SJSA1 (cell line): ENCODE measurements around the gene C19orf38. TPM values are rescaled to one million over a fixed set of nuclear protein-coding genes. Genes with fewer than 3 reads are reported as not detected.
A peak's percentile ranks its signal among the peaks of the same experiment; 100 is the strongest.
"Not testable (repeated sequence)": the region's sequence is repeated elsewhere in the genome, so short reads cannot be mapped to it uniquely, and the experiment has no call there.

ENCODE experiments used
- DNase-seq, 2 experiments: peaks; one replicate each; pipeline ENCODE4 v3.0.0-alpha.2; 2015 to 2020; ENCODE audit warnings: low spot score in 2 of 2, low read depth in 1 of 2
- H3K27ac ChIP-seq: fragments of 250-450 bp; sonication (Bioruptor Pico); 2 replicates; pipeline ENCODE4 v1.5.1; 2020; ENCODE audit warnings: mild to moderate bottlenecking, moderate library complexity
- H3K27me3 ChIP-seq: fragments of 250-450 bp; sonication (Bioruptor Pico); replicated peaks from 2 replicates; pipeline ENCODE4 v1.5.1; 2020; ENCODE audit warnings: mild to moderate bottlenecking, moderate library complexity
- H3K36me3 ChIP-seq: fragments of 250-450 bp; sonication (Bioruptor Pico); 2 replicates; pipeline ENCODE4 v1.5.1; 2020; ENCODE audit warnings: mild to moderate bottlenecking
- H3K4me1 ChIP-seq: fragments of 250-450 bp; sonication (Bioruptor Pico); replicated peaks from 2 replicates; pipeline ENCODE4 v1.6.1; 2021; ENCODE audit warnings: mild to moderate bottlenecking
- H3K4me3 ChIP-seq: fragments of 250-450 bp; sonication (Bioruptor Pico); 2 replicates; pipeline ENCODE4 v1.5.1; 2020; ENCODE audit warnings: mild to moderate bottlenecking
- H3K9me3 ChIP-seq: fragments of 250-450 bp; sonication (Bioruptor Pico); replicated peaks from 2 replicates; pipeline ENCODE4 v1.5.1; 2020; ENCODE audit warnings: mild to moderate bottlenecking
- total RNA-seq: library from RNA; depleted of rRNA; stranded (reverse); fragments of >200 nt; shearing (Covaris generic); gene quantifications from 2 replicates; pipeline ENCODE4 v1.2.3, GENCODE V29; 2014

C19orf38 gene
- total RNA-seq, 1 experiment from 2014 or later: not detected

DNA sequence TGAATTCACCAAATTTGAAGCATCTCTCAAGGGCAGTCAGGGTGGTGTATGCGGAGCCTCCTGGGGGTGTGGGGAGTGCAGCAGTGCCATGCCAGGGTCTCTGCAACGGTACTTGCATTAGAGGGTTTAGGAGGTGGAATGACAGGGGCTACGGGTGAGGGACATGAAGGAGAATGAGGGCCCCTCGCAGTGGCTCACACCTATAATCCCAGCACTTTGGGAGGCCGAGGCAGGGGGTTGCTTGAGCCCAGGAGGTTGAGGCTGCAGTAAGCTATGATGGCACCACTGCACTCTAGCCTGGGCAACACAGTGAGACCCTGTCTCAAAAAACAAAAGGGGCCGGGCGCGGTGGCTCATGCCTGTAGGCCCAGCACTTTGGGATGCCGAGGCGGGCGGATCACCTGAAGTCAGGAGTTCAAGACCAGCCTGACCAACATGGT, 21.7 kb downstream of the C19orf38 start:
- not testable (repeated sequence) for H3K27me3 ChIP-seq, H3K9me3 ChIP-seq, H3K36me3 ChIP-seq, DNase-seq, H3K4me3 ChIP-seq, H3K27ac ChIP-seq
- H3K4me1 ChIP-seq: peaks cover 16% of the 10 kb centered on the region

DNA sequence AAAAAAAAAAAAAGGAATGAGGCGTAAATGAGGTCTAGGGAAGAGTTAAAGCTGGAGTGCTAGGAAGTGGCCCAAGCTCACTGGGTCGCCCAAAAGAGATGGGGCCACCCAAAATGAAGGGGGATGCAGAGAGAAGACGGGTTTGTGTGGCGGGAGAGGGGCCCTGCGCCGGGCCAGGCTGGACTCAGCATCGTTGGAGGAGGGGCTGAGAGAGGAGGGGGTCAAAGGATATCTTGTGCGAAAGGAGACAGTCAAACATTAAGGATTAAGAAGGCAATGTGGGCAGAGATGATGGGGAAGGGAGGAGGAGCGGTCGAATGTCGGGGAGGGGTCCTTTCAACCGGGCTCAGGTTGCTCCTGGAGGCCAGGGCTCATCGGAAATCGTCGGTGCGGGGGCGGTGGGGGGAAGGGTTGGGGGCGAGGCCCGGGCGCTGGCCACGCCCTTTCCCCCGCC, 22.3 kb downstream of the C19orf38 start:
- Histone ChIP-seq H3K27me3 (no peaks in the 10 kb centered on the region), H3K9me3 (no peaks in the 10 kb centered on the region), H3K4me3 (peak overlapping the region; percentile 36), H3K36me3 (peaks cover 6% of the 10 kb centered on the region; the same call in 1 of the 2 replicates), H3K27ac (peak overlapping the region; percentile 47), H3K4me1 (peaks cover 16% of the 10 kb centered on the region)
- DNase-seq: no peak

DNA sequence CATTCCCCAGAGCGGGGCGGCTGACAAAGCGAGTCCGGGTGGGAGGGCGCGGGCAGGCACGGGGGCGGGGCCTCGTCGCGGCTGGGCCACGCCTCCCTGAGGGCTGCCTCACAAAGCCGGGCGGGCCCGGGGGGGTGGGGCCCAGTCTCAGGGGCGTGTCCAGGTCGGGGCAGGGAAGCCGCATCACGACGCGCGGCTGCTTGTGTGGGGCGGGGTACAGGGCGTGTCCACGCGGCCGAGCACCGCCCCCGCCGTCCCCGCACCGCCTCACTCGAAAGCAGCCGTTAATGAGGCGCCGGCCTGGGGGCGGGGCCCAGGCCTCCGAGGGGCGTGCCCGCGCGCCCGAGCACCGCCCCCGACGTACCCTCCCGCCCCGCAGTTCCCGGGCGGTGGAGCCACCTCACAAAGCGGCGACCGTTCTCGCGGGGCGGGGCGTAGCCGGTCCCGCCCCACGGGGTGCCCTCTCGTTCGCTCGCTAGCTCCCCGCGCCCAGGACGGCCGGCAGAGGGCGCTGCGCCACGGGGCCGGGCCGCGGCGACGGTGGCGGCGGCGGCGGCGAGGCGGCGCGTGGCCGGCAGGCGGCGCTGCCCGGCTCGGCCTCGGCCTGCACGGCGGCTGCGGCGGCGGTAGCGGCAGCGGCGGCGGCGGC, 22.9 kb downstream of the C19orf38 start, which contains the start of gene CARM1:
TSS of gene CARM1 (plus strand) at position 599 of the 649 bp plus-strand sequence. CDS start 150 bp downstream, outside the sequence.
- H3K27me3 ChIP-seq: no peaks in the 10 kb centered on the region
- H3K4me1 ChIP-seq: peaks cover 16% of the 10 kb centered on the region
- peak; percentile 99 to 100 for DNase-seq
- H3K27ac ChIP-seq: peak within 1 kb of the TSS; percentile 47
- H3K4me3 ChIP-seq: peak within 1 kb of the TSS; percentile 93
- no peaks in the 10 kb centered on the region for H3K9me3 ChIP-seq
- peaks cover 6% of the 10 kb centered on the region; the same call in 1 of the 2 replicates for H3K36me3 ChIP-seq

DNA sequence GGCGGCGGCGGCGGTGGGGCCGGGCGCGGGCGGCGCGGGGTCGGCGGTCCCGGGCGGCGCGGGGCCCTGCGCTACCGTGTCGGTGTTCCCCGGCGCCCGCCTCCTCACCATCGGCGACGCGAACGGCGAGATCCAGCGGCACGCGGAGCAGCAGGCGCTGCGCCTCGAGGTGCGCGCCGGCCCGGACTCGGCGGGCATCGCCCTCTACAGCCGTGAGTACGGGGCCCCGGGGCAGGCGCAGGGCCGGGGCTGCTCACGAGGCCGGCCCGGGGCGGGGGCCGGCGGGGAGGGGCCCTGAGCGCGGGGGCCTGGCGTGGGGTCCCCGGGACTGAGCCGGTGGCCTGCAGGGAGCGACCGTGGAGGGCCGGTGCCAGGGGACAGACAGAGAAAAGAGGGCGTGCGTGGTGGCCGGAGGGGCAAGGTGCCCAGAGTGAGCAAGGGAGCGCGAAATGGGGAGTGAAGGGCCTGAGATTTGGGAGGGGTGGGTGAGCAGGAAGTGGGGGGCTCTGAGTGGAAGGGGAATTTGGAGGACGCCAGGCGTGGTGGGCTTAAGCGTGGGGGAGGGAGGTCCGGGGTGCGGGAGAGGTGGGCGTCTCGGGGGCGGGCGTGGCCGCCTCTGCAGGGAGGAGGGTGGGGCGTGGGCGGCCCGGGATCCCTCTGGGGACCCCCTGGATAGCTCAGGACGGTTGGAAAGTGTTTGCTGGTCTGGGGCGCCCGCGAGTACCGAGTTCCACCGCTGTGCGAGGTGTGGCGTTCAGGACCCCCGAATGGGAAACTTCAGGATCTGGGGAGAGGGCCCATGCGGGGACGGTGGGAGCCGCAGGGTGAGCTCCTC, 23.7 kb downstream of the C19orf38 start:
- H3K36me3 ChIP-seq: peaks cover 6% of the 10 kb centered on the region; the same call in 1 of the 2 replicates
- H3K4me3 ChIP-seq: peak overlapping the region; percentile 93
- peak overlapping the region; percentile 46; the same call in 1 of the 2 replicates for H3K27ac ChIP-seq
- no peak for DNase-seq
- no peaks in the 10 kb centered on the region for H3K9me3 ChIP-seq
- no peaks in the 10 kb centered on the region for H3K27me3 ChIP-seq
- H3K4me1 ChIP-seq: peaks cover 16% of the 10 kb centered on the region

DNA sequence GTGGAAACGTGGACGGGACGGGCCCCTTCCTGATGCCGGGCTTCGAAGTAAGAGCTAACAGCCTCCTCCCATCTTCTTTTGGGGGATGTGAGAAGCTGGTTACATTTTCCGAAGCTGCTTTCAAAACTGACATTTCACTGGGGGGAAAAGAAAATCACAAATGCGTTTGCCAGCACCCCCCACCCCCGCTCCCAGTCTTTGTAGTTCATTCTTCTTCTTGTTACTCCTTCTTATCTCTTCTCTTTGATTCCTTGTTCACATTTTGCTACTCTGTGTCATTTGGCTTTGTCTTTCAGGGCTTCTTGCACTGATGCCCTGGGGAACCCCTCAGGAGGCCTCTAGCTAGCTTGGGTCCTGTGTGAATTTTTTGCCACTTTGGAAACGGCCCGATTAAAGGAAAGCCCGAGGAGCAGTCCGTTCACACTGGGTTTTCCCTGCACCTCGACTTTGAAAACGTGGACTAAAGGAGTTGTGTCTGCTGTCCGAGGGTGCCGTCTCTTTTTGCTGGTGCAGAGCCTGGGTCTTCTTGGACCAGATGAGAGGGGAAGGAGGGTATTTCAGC, 24.4 kb downstream of the C19orf38 start:
- no peak for DNase-seq
- H3K9me3 ChIP-seq: no peaks in the 10 kb centered on the region
- no peak overlapping the region for H3K27ac ChIP-seq
- H3K36me3 ChIP-seq: peaks cover 6% of the 10 kb centered on the region; the same call in 1 of the 2 replicates
- peaks cover 16% of the 10 kb centered on the region for H3K4me1 ChIP-seq
- H3K4me3 ChIP-seq: peak overlapping the region; percentile 93
- no peaks in the 10 kb centered on the region for H3K27me3 ChIP-seq

DNA sequence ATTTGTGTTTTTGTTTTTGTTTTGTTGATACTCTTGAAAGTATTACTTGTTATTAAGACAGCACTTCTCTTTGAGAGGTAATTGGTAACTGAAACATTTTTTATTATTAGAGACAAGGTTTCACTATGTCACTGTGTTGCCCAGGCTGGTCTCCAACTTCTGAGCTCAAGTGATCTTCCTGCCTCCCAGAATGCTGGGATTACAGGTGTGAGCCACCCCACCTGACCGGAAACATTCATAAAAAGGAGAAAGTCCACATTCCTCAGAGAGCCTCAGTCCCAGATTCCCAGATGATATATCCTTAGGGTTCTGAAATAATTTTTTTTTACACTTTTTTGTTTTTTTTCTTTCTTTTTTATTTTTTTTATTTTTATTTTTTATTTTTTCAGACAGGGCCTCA, 25.8 kb downstream of the C19orf38 start:
- no peak overlapping the region for H3K27ac ChIP-seq
- H3K4me1 ChIP-seq: peaks cover 16% of the 10 kb centered on the region
- peaks cover 6% of the 10 kb centered on the region; the same call in 1 of the 2 replicates for H3K36me3 ChIP-seq

DNA sequence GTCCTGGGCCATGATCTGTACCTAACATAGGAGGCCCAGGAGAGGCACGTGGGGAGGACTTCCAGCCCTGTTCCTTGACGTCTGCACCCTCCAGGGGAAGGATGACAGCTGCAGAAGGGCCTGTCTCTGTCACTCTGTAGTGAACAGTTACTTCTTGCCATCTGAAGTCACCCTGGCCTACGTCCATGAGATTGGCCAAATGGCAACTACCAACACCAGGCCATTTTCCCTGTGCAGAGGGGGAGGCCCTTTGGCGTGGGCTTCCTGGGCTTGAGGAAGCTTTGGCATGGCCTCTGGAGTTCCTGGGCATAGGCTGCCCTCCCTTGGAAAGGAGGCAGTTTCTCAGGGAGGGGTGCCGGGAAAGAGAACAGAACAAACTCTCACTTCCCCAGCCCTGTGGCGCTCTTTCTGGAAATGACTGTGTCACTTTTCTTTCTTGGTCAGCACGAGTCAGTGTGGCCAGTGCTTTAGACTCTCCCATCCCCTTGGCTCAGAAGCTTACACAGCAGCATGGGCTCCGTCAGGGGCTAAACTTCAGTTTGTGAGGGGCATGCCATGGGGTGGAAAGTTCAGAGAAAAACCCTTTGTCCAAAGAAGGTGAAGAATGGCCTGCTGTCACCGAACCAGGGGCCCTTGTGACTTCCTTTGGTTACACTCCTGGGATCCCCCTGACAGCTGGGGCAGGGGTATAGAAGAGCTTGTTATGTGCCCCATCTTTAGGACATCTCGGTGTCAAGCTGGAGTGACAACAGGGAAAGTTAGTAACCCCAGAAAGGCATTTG, 28.4 kb downstream of the C19orf38 start:
- no peak for DNase-seq
- H3K27me3 ChIP-seq: no peaks in the 10 kb centered on the region
- no peak overlapping the region for H3K27ac ChIP-seq
- H3K4me1 ChIP-seq: peaks cover 10% of the 10 kb centered on the region
- H3K36me3 ChIP-seq: peaks cover 6% of the 10 kb centered on the region; the same call in 1 of the 2 replicates
- H3K4me3 ChIP-seq: no peak overlapping the region
- H3K9me3 ChIP-seq: no peaks in the 10 kb centered on the region

More for the DNA sequence above, 25.8 kb downstream of the C19orf38 start:
- DNase-seq: no peak
- H3K27me3 ChIP-seq: no peaks in the 10 kb centered on the region
- no peaks in the 10 kb centered on the region for H3K9me3 ChIP-seq
- H3K4me3 ChIP-seq: no peak overlapping the region

DNA sequence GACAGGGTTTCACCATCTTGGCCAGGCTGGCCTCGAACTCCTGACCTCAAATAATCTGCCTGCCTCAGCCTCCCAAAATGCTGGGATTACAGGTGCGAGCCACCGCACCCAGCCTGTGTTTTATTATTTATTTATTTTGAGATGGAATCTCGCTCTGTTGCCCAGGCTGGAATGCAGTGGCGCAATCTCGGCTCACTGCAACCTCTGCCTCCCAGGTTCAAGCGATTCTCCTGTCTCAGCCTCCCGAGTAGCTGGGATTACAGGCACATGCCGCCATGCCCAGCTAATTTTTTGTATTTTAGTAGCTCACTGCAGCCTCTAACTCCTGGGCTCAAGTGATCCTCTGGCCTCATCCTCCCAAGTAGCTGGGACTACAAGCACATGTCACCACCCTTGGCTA, 29.4 kb downstream of the C19orf38 start:
- H3K4me1 ChIP-seq, H3K9me3 ChIP-seq, H3K4me3 ChIP-seq, H3K27ac ChIP-seq, H3K27me3 ChIP-seq, H3K36me3 ChIP-seq, DNase-seq: not testable (repeated sequence)

DNA sequence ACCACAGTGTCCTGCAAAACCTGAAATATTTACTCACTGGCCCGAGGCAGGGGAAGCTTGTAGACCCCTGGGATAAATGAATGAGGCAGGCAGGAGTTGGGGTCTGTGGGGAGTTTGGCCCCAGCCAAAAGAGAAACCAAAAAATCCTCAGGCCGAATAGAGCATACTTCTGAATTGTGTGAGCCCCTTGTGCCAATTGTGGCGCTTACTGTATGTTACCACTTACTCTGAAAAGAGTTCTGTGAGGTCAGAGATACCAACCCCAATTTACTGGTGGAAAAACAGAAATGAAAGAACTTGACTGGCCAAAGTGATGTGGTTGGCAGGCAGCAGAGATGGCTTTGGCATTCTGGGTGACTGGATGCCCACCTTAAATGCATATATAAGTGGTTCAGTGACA, 30.0 kb downstream of the C19orf38 start:
- DNase-seq: no peak
- no peaks in the 10 kb centered on the region for H3K4me1 ChIP-seq
- H3K27ac ChIP-seq: no peak overlapping the region
- H3K36me3 ChIP-seq: peaks cover 3% of the 10 kb centered on the region; the same call in 1 of the 2 replicates
- no peaks in the 10 kb centered on the region for H3K9me3 ChIP-seq
- H3K4me3 ChIP-seq: no peak overlapping the region
- H3K27me3 ChIP-seq: no peaks in the 10 kb centered on the region

DNA sequence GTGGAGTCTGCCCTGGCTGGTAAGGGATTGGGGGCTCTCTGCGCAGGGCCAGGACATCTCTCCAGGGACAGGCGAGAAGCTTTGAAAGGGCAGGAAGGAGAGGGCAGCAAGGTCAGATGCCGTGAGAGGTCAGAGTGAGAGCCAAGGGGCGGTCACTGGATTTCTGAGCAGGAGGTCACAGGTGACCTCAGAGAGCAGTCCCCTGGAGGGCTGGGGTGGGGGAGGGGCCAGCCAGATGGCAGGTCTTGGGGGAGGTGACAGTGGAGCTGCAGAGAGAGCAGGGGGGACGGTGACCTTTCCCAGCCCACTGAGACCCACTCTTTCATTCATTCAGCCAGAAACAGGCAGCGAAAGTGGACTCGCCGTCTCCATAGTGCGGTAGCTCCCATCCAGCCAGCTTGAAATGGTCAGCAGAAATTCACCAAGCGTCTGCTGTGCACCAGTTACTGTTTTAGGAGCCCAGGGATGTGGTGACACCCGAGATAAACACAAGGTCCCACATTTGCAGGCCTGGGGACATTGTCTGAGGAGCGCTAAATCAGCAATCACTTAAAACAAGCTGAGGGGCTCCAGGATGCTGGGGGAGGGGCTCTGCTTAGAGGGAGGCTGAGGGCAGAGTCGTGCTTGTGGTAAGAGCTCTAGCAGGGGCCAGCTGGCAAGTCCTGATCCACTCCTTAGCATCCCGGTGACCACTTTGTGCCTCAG, 33.3 kb downstream of the C19orf38 start:
- H3K36me3 ChIP-seq: no peaks in the 10 kb centered on the region
- H3K27me3 ChIP-seq: no peaks in the 10 kb centered on the region
- H3K4me3 ChIP-seq: no peak overlapping the region
- DNase-seq: no peak
- no peaks in the 10 kb centered on the region for H3K9me3 ChIP-seq
- peaks cover 11% of the 10 kb centered on the region; the same call in 1 of the 2 replicates for H3K4me1 ChIP-seq
- no peak overlapping the region for H3K27ac ChIP-seq

DNA sequence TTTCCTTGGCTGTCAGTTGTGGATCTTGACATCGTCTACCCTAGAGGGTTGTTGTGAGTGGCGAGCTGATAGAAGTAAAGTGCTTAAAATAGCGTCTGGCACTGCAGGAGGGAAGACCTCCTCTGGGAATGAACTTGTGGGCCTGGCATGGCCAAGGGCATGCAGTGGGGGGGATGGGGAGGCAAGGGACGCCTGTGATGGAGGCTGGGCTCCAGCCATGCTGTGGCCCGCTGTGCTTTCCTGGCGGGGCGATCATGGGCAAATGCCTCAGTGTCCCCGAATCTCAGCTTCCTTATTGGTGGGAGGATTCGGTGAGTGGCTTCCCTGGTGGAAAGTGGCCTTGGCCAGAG, 33.9 kb downstream of the C19orf38 start:
- Histone ChIP-seq H3K36me3 (no peaks in the 10 kb centered on the region), H3K4me3 (no peak overlapping the region), H3K9me3 (no peaks in the 10 kb centered on the region), H3K27ac (no peak overlapping the region), H3K4me1 (peaks cover 14% of the 10 kb centered on the region; the same call in 1 of the 2 replicates), H3K27me3 (no peaks in the 10 kb centered on the region)
- no peak for DNase-seq

DNA sequence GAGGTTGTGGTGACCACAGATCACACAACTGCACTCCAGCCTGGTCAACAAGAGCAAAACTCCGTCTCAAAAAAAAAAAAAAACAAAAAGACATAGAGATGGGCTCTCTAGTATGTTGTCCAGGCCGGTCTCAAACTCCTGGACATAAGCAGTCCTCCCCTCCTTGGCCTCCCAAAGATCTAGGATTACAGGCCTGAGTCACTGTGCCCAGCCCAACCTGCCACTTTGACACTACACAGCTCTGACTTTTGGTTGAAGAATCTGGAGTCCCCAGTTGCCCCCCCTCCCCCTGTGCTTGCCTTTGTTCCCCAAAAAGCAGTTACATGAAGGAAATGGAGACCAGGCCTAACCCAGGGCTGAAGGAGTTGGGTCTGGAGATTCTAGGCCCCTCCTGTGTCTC, 36.1 kb downstream of the C19orf38 start:
- Histone ChIP-seq H3K27me3 (no peaks in the 10 kb centered on the region), H3K36me3 (no peaks in the 10 kb centered on the region), H3K27ac (no peak overlapping the region), H3K9me3 (no peaks in the 10 kb centered on the region), H3K4me3 (no peak overlapping the region), H3K4me1 (peaks cover 16% of the 10 kb centered on the region; the same call in 1 of the 2 replicates)
- no peak for DNase-seq
